GM12865 (cell line): ENCODE measurements around the gene DPH2.

ENCODE experiments used
- DNase-seq: peaks from one replicate; pipeline ENCODE4 v3.0.0; 2010; ENCODE audit warnings: low read depth
- H3K4me3 ChIP-seq: 2 replicates; pipeline ENCODE4 v1.5.1; 2011; ENCODE audit warnings: mild to moderate bottlenecking, low read depth, low read length, control low read depth
- CTCF ChIP-seq: IDR thresholded peaks from 2 replicates; pipeline ENCODE4 v1.5.1; 2011; ENCODE audit warnings: low read length, control low read depth, low read depth, inconsistent platforms; ENCODE audit not compliant: insufficient read depth; ENCODE audit errors: missing control alignments

DPH2 gene

GRCh38 chr1:43931711-43932660, 37.8 kb upstream of the DPH2 start:
- no peak for DNase-seq
- TF ChIP-seq CTCF, result no peak
- no peak overlapping the region for H3K4me3 ChIP-seq

GRCh38 chr1:43932786-43933385, 36.9 kb upstream of the DPH2 start:
- H3K4me3 ChIP-seq, result no peak overlapping the region
- TF ChIP-seq CTCF, result no peak
- DNase-seq, result no peak

- no peak for DNase-seq
- no peak within 1 kb of the TSS for H3K4me3 ChIP-seq
- no peak for TF ChIP-seq CTCF
Observed at GRCh38 chr1:43933386-43934100, 36.3 kb upstream of the DPH2 start, which contains the start of gene ARTN. Gene ARTN (plus strand): TSS chr1:43933801. CDS start chr1:43935657, 1,856 bp downstream.

GRCh38 chr1:43934101-43934985, 35.5 kb upstream of the DPH2 start:
- H3K4me3 ChIP-seq, result no peak overlapping the region
- TF ChIP-seq CTCF, result peak; percentile 88
- peak; percentile 69 for DNase-seq

- H3K4me3 ChIP-seq, result no peak overlapping the region
- no peak for TF ChIP-seq CTCF
- no peak for DNase-seq
Observed at GRCh38 chr1:43934986-43935324, 34.9 kb upstream of the DPH2 start.
